SKM-1 (cell line): ENCODE measurements around the gene IDH3G.

ENCODE experiments used
- DNase-seq: peaks from one replicate; lab custom pipeline; 2025; ENCODE audit not compliant: unreplicated experiment; lab: John Stamatoyannopoulos, UW

Gene IDH3G

DNA sequence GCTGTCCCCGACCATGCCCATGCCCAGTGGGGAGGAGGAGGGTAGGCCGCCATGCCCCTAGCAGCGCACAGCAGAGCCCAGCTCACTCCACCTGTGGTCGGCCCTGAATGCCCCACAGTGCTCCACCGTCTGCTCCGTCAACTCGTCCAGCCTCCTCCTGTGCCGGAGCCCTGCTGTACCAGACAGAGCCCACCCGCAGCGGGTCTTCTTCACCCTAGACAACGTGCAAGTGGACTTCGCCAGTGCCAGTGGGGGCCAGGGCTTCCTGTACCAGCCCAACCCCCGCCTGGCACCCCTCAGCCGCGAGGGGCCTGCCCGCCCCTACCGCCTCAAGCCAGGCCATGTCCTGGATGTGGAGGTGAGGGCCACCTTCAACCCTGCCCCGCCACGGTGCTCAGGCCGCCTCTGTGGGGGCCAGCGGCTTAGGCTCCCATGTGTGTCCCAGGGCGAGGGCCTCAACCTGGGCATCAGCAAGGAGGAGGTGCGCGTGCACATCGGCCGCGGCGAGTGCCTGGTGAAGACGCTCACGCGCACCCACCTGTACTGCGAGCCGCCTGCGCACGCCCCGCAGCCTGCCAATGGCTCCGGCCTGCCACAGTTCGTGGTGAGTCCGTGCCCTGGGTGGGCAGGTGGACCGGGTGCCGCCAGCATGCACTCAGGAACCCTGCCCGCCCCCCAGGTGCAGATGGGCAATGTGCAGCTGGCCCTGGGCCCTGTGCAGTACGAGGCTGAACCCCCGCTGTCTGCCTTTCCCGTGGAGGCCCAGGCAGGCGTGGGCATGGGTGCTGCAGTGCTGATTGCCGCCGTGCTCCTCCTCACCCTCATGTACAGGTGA is 20.2 kb downstream of the IDH3G start:
- DNase-seq: no peak

DNA sequence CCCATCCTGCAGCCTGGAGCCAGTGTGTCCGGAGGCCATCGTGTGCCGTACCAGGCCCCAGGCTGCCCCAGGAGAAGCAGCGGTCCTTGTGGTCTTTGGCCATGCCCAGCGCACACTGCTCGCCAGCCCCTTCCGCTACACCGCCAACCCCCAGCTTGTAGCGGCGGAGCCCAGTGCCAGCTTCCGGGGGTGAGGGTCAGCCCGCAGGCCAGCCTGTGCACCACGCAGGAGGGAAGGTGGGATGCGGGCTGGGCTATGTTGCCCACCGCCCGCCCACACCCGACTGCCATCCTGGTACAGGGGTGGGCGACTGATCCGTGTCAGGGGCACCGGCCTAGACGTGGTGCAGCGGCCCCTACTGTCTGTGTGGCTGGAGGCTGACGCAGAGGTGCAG is 21.0 kb downstream of the IDH3G start:
- DNase-seq: no peak

DNA sequence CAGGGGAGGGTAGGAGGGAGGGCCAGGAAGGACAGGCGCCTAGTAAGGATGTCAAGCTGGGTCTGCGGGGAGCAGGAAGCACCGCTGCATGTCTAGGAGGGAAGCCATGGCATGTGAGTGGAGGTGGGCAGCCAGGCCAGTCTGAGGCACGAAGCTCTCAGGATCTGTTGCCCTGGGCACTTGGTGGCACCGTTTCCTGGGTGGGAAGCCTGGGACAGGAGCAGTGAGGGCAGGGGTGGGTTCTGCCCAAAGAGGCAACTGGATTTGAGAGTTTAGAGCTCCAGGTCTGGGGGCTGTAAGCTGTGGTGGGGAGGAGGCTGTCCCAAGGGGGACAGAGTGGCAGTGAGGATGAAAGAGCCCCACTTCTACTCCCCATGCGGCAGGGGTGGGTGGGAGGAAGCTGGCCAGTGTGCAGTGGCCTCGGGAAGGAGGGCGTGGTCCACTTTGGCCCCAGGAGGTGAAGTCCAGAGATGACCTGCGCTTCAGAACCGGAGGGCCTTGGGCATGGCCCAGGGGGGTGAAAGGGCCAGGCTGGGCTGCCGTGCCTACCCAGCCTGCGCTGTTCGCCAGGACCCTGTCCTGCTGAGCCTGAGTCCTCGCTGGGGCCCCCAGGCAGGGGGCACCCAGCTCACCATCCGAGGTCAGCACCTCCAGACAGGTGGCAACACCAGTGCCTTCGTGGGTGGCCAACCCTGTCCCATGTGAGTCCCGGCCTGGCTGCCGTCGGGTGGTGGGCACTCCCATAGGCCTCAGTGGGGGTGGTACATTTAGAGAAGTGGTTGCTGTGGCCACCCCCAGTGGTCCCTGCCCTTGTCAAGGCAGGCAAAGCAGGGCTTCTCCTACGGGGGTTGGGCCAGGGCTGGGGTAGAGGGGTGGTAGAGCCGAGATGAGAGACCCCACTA is 21.6 kb downstream of the IDH3G start:
- no peak for DNase-seq

DNA sequence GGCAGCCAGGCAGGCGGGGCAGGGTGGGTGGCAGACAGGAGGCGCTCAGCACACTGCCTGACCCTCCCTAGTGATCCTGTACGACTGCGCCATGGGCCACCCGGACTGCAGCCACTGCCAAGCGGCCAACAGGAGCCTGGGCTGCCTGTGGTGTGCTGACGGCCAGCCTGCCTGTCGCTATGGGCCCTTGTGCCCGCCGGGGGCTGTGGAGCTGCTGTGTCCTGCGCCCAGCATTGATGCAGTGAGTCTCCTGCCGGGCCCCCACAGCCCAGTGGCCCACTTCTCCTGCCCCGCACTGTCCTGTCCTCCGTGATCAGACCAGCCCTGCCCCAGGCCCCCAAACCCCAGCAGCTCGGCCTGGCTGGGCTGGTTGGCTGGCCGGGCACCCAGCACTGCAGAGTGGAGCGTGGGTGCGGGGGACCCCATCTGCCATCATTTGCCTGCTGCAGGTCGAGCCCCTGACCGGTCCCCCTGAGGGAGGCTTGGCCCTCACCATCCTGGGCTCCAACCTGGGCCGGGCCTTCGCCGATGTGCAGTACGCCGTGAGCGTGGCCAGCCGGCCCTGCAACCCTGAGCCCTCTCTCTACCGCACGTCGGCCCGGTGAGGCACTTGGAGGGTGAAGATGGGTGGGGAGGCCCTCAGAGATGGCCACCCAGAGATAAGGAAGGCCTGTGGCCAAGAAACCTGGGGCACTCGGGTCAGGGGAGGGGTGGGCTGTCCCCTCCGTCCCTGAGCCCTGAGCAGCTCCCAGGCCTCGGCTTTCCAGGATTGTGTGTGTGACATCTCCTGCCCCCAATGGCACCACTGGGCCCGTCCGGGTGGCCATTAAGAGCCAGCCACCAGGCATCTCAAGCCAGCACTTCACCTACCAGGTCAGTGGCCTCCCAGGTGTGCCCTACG is 22.5 kb downstream of the IDH3G start:
- no peak for DNase-seq

DNA sequence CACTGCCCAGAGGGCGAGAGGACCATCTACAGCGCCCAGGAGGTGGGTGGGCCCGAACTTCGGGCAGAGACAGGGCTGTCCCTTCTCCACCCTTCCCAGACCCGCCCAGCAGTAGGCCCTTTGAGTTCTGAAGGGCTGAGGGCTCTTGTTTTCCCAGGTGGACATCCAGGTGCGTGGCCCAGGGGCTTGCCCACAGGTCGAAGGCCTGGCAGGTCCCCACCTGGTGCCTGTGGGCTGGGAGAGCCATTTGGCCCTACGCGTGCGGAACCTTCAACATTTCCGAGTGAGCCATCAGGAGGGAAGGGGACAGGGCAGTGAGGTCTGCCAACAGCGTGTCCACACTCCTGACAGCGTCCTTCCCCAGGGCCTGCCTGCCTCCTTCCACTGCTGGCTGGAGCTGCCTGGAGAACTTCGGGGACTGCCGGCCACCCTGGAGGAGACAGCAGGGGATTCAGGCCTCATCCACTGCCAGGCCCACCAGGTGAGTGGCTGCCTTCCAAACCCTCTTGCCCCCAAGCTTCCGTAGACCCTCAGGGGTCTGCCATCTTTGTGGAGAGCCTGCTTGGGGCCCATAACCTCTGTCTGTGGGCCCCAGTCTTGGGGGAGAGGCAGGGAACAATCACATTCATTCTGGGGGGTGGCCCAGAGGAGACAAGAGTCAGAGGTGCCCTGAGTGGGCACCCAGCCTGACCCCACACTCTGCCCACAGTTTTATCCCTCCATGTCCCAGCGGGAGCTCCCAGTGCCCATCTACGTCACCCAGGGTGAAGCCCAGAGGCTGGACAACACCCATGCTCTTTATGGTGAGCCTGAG is 23.4 kb downstream of the IDH3G start:
- DNase-seq: no peak

DNA sequence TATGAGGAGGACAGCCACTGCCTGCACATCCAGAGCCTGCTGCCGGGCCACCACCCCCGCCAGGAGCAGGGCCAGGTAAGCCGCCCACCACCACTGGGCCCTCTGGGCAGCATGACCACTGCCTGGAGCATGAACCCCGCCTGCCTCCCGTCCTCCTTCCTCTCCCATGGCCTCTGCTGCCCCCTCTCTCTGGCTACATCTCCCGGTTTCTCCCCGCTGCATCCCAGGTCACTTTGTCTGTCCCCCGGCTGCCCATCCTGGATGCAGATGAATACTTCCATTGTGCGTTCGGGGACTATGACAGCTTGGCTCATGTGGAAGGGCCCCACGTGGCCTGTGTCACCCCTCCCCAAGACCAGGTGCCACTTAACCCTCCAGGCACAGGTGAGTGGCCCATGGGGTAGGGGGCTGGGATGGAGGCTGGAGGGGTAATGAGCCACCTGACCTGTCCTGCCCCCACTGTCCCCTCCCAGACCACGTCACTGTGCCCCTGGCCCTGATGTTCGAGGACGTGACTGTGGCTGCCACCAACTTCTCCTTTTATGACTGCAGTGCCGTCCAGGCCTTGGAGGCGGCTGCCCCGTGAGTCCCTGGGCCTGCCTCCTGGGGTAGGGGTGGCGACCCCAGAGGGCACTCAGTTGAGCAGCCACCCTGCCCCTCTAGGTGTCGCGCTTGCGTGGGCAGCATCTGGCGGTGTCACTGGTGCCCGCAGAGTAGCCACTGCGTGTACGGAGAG is 24.1 kb downstream of the IDH3G start:
- DNase-seq: no peak

DNA sequence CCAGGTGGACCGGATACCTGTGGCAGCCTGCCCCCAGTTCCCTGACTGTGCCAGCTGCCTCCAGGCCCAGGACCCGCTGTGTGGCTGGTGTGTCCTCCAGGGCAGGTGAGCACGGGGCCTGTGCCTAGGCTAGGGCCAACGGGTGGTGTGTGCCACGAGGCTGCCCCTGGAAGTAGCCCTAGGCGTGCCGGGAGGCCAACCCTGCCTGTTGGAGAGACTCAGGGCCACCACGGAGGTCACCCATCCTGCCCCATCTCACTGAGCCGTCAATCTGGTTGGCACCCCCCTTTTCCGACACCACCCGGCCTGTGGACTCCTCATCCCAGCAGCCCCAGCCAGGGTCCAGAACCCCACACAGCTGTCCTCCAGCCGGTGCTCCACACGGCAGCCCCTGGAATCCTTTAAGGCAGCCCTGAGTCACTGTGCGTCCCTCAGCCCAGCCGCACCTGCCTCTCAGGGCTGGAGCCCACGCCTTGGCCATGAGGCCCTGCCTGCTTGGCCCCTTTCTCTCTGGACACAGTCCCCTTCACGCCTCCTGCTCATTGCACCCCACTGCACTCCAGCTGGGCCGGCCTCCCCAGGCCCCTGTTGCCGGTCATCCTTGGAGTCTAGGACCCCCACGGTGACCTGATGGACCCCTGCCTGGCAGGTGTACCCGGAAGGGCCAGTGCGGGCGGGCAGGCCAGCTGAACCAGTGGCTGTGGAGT is 24.9 kb downstream of the IDH3G start:
- DNase-seq: no peak

DNA sequence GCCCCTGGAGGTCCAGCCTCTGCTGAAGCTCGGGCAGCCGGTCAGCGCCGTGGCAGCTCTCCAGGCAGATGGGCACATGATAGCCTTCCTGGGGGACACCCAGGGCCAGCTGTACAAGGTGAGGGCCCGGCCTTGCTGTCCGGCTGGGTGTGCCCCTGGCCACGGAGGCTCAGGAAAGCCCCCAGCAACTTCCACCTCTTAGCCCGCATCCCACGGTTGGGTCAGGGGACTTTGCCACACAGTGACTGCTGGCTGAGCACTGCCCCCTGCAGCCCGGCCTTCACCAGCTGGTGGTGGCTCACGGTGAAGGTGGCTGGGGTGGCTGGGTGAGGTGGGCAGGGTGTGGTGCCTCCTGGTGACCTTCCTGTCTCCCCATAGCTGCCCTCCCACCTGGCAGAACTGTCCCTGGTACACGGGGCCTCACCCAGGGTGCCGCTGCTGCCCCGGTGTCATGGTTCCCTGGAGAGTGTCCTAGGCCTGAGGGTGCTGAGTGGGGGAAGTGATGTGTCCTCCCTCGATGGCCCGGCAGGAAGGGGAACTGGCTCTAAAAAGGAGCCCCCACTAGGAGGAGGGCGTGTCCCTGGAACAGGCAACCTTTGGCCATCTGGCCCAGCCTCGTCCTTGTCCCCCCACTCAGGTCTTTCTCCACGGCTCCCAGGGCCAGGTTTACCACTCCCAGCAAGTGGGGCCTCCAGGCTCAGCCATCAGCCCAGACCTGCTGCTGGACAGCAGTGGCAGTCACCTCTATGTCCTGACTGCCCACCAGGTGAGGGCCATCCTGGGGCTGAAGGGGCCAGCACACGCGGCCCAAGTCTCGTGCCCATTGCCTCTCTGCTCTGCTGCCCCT is 25.6 kb downstream of the IDH3G start:
- DNase-seq: no peak

DNA sequence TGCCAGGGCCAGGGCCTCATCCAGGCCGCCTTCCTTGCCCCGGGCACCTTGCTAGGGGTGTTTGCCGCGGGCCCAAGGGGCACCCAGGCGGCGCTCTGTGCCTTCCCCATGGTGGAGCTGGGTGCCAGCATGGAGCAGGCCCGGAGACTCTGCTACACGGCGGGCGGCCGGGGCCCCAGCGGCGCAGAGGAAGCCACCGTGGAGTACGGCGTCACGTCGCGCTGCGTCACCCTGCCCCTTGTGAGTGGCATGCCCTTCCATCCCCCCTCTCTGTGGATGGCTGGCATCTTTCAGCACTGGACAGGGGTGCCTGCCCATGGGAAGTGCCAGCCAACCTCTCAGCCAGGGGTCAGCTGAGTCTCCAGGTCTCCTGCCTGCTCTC is 26.5 kb downstream of the IDH3G start:
- no peak for DNase-seq

DNA sequence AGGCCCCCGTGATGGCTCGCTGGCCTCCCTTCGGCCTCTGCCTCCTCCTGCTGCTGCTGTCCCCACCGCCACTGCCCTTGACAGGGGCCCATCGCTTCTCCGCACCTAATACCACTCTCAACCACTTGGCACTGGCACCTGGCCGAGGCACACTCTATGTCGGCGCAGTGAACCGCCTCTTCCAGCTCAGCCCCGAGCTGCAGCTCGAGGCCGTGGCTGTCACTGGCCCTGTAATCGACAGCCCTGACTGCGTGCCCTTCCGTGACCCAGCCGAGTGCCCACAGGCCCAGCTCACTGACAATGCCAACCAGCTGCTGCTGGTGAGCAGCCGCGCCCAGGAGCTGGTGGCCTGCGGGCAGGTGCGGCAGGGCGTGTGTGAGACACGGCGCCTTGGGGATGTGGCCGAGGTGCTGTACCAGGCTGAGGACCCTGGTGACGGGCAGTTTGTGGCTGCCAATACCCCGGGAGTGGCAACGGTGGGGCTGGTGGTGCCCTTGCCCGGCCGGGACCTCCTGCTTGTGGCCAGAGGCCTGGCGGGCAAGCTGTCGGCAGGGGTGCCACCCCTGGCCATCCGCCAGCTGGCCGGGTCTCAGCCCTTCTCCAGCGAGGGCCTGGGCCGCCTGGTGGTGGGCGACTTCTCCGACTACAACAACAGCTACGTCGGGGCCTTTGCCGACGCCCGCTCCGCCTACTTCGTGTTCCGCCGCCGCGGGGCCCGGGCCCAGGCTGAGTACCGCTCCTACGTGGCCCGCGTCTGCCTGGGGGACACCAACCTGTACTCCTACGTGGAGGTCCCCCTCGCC is 27.1 kb downstream of the IDH3G start:
- DNase-seq: no peak

DNA sequence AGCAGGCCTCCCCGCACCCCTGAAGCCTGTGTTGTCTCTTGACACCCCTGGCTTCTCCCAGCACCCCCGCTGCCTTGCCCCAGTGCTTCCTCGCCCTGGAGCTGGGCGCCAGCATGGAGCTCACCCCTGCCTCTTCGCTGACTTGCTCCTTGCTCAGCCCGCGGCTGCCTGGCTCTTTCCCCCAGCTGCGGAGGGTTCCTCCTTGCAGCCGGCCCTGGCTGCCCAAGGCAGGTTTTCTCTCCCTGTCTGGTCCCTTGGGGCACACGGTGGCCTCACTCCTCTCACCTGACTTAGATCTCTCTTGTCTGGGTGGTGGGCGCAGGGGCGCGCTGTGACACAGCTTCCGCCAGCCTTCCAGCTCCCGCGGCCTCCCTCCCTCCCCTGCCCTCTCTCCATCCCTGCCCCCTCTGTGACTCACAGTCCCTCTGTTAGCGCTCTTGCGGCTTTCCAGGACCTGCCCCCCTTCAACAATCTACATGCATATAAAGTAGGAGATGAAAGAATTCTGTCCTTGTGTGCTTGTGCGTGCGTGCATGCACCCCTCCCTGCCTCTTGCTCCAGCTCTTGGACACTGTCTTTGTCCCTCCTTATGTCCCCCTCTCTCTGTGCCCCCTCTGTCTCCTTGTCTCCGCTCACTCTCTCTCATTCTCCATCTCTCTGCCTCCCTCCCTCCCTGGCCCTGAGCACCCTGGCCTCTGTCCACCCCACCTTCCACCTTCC is 27.9 kb downstream of the IDH3G start:
- no peak for DNase-seq

DNA sequence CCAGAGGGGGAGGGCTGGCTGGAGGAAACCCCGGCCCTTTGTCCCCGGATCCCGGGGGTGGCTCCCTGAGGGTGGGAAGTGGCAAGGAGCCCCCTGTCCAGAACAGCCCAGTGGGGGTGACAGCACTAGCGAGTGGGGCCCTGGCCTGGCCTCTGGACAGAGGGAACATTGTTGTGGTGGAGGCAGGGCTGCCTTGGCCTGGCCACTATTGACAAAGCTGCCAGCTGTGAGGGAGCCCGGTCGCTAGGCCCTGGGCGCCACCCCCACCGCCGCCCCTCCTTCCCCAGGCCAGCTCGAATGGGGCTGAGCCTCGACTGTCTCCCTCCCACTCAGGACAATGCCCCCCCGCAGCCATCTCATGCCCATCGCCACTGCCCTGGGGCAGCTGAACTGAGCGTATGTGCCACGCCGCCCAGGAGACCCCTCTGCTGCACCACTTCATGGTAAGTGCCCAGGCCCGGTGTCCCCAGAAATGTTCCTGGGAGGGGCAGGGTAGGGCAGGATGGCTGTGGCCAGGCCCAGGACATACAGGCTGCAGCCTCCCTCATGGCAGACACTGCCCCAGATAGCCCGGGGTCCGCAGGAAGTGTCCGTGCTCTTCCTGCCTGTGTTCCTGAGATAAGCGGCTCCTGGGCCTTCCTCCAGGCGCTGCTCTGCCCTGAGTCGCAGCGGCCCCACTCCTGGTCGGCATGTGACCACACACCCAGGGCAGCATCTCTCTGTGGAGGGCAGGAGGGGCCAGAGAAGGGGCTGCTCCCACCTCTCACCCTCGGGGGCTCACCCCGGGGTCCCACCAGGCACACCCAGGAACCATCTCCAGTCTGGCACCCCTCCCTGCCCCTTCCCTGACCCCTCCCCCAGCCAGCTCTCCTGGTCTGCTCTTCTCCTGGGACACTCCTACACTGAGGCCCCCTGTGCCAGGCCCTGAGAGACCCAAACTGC is 28.8 kb downstream of the IDH3G start:
- DNase-seq: no peak

DNA sequence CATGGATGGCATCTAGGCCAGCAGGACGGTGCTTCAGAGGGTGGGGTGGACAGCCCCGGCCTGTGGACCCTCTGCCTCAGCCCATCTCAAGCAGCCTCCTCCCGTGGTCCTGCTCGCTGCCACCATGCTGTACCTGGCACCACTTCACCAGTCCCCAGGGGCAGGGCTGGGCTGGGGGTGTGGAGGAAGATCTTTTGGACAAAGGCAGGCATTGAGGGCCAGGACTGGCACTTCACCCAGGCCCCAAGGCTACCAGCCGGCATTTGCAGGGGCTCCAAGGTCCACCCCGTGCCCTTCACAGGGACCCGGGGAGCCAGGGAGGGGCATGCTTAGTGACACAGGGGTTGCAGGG is 29.4 kb downstream of the IDH3G start:
- no peak for DNase-seq

DNA sequence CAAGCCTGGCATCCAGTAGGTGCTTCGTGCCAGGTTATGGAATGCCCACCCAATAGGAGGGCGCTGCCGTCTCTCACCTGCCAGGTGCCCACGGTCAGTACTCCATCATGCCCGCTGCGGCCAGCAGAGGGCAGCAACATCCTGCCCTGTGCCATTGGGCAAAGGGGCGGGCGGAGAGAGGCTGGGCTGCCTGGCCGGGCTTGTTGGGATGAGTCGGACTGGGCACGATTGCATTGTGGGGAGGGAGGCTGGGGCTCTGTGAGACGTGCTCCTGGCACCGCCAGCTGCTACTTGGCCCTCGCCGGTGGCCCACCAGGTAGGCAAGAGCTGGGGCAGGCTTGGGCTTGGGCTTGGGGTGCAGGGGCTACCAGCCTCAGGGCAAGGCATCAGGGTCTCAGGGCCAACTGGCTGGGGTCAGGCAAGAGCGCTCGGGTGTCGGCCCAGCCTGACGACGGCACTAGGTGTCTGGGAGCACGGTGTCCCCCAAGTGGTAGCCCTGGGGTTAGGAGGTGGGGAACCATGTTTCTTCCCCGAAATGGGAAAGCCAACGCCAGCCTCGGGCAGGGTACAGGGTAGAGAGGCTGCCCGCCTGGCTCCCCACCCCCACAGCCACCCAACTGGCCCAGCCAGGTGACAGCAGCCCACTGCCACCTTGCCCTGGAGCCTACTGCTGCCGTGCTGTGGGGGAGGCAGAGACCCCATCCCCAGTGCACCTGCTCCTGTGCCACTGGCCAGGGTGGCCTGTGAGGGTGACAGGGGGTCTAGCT is 30.0 kb downstream of the IDH3G start, which contains the start of gene PLXNB3:
TSS of gene PLXNB3 (plus strand) at position 261 of the 767 bp plus-strand sequence. CDS start 1,287 bp downstream, outside the sequence.
- DNase-seq: peak; percentile 2
